Inferior parietal cortex (tissue), 1 donor: Measurements from ENCODE around the gene FAM174B.

Experiments
- DNase-seq: peaks from one replicate; pipeline ENCODE4 v3.0.0-alpha.2; 2016; ENCODE audit errors: extremely low spot score

The FAM174B gene

DNA sequence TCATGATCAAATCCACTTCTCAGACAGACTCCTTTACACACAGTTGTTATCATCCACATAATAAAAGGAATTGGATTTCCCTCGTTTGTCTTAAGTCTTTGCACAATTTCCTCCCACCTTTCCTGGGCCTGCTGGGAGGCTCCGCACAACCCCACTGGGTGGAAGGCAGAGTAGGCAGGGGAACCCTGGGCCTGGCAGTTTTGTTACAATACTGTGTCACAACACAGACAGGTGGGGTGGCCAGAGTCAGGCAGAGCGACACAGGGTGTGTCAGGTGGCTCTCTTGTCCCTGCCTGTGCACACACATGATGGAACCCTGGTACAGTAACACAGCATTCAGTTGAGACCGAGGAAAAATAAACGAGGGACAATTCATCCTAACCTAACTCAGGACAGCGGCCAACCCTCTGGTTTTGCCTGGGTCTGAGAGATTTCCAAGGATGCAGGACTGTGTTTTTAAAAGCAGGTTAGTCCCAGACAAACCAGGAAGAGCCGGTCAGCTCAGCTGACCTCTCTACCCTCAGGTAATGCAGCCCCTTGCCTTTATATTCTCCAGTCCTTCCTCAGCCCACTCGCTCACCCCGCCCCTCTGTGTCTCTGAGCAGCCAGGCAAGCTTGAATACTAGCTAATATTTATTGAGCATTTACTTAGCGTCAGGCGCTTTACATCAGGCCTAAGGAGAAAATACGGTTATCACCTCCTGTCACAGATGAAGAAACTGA lies 8.8 kb upstream of the FAM174B start:
- no peak for DNase-seq

GRCh38 chr15:92663250-92663951 lies 7.8 kb upstream of the FAM174B start:
- DNase-seq: no peak

- DNase-seq: no peak
These were observed 7.2 kb upstream of the FAM174B start for GRCh38 chr15:92662762-92663161.

DNA sequence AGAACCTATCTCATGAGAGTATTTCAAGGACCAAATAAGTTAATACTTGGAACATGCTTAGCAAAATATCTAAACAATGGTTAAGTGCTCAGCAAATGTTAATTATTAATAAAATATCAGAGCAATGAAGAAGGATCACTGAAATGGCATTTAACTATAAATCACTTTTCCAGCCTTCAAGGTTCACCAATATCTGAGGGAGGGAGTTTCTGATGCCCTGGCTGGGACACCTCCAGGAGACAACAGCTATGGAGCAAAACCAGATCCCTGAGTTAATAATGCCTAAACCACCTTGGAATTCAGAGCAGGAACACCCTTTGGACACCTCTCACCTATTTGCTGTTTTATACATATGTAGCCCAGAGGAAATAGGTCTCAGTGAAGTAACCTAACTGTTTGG lies 6.4 kb upstream of the FAM174B start:
- DNase-seq: no peak

DNA sequence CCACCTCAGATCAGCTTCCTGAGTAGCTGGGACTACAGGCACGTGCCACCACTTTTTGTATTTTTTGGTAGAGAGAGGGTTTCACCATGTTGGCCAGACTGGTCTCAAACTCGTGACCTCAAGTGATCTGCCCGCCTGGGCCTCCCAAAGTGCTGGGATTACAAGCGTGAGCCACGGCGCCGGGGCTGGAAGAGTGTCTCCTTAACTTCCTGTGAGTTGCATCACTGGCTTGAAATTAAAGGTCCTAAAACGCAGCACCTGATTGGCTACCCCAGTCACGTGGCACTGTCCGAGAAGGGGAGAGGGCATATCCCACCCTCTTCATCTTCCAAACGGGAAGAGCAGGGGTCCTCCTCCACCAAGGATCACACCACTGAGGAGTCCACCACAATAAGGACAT lies 5.5 kb upstream of the FAM174B start:
- no peak for DNase-seq

- no peak for DNase-seq
These were observed 1.9 kb upstream of the FAM174B start for GRCh38 chr15:92657486-92657885.

GRCh38 chr15:92656089-92656488 lies 514 bp upstream of the FAM174B start:
- no peak for DNase-seq

GRCh38 chr15:92654662-92655061 lies 913 bp downstream of the FAM174B start:
- no peak for DNase-seq

DNA sequence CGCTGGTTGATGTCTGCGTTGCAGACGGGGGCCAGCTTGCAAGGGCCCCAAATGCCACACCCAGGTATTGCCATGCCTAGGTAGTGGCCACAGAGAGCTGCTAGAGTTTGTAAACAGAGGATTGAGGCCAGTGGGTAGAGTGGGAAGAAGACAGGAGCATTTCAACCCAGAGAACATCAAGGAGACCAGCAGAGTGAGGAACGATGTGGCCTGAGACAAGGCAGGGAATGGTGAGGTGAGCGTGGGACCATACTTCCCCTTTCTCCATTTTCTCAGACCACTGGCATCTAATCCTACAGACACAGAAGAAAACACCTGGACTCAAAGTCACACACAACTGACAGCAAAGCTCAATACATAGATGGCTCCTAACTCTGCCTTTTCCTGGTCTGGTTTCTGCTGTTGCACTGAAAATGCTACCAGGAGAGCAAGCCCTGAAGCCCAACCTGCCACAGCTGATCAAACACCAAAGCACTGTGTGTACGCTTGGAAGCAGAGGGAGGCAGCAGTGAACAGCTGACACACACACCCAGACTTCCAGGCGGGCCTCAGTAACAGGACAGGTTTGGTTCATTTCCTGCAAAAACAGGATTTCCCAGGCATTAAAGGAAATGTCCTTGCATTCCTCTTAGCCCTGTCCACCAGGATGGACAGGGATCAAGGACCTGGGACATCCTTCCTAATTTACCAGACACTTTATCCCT lies 1.6 kb downstream of the FAM174B start:
- DNase-seq: no peak

DNA sequence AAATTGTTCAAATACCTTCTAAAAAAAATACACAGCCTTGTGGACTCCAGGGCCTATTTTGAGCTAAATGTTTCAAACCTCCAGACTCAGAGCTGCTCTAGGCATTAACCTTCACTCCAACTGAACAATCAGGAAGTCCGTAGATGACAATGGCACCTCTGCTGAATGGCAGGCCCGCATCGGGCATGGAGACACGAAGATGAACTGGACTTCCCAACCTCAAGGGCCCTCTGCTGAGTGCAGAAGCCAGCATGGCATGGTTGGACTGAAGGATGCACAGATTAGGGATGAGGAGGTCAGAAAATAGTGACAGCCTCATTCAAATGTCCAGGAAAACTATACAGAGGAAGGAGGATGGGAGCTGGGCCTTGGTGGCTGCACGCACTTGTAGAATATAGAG lies 2.2 kb downstream of the FAM174B start:
- no peak for DNase-seq

DNA sequence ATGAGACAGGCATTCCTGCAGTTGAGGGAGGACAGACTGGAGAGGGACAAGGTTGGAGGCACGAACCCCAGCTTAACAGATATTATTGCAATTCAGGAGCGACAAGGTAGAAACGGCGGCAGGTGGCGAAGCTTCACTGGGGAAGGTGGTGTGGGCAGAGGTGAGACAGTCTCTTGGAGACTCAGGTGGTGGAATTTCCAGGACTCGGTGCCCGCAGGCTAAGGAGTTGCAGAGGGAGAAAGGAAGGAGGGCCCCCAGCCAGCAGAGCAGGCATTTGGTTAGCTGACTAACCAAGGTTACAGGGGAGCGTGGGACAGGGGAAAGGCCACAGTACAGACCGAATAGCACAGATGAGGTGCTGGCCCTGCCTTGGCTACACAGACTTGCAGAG lies 3.0 kb downstream of the FAM174B start:
- no peak for DNase-seq

GRCh38 chr15:92651877-92652575 lies 3.5 kb downstream of the FAM174B start:
- no peak for DNase-seq

GRCh38 chr15:92650966-92651365 lies 4.6 kb downstream of the FAM174B start:
- DNase-seq: no peak

GRCh38 chr15:92650256-92650655 lies 5.3 kb downstream of the FAM174B start:
- no peak for DNase-seq

GRCh38 chr15:92648190-92648875 lies 7.2 kb downstream of the FAM174B start:
- no peak for DNase-seq

GRCh38 chr15:92647467-92648163 lies 8.0 kb downstream of the FAM174B start:
- DNase-seq: no peak

DNA sequence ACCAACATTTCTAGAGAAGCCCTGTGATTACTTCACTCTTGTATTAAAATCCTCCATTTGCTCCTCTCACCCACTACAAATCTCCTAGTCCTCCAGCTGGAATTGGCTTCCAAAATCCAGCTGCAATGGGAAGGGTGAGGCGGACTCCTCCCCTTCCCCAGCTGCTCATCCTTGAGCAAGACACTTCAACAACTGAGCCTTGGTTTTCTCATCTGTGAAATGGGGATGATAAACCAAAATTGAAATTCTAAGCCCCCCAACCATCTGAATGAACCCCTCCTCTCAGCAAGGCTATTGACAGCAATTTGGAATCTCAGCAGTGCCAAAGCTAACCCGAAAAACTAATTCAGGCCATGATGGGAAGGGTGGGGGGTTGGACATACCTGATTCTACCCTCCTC lies 9.4 kb downstream of the FAM174B start:
- no peak for DNase-seq

DNA sequence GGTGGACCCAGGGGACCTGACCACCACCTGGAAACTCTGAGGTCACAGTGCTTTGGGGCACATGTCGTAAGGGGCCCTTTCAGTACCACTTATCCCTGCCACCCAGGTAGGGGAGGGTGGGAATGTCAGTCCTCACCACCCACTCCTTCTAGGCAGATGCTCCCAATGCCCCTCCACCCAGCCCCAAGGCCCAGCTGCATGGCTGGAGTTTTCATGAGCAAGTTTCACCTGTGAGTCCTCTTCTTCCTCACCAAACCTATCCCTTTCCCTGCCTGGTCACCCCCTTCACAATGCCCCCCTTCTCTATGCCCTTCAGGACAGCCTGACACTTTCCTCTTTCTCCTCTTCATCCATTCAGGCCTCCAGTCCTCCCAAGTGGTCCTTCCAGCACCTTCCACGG lies 9.8 kb downstream of the FAM174B start:
- DNase-seq: no peak

- DNase-seq: no peak
These were observed 10.4 kb downstream of the FAM174B start for GRCh38 chr15:92645051-92645631.
